Panc1 (cell line): ENCODE results near the gene BRSK1. TPM values are rescaled to one million over a fixed set of nuclear protein-coding genes. Genes with fewer than 3 reads are reported as not detected.

Source experiments
- ATAC-seq: fragments of 200-7000 bp; cut with Tn5 transposase; 2 replicates; pipeline ENCODE4 v1.9.1; 2020; ENCODE audit warnings: mild to moderate bottlenecking, moderate library complexity
- Bru-seq: library from RNA; stranded (reverse); fragments of 400-500 nt; gene quantifications from one replicate; lab custom pipeline; 2021; lab: Mats Ljungman, UMichigan
- BruChase-seq, 2 experiments: library from RNA; stranded (reverse); fragments of 400-500 nt; gene quantifications; one replicate each; lab custom pipeline; 2021; lab: Mats Ljungman, UMichigan
- BruUV-seq: library from RNA; stranded (reverse); fragments of 400-500 nt; replicated peaks from 2 replicates; lab custom pipeline; 2021; lab: Mats Ljungman, UMichigan
- CTCF ChIA-PET: fragments of 300-600 bp; sonication (Branson Sonifier 250); formaldehyde crosslinking; loops from one replicate; lab custom pipeline; 2022; ENCODE audit warnings: antibody characterized with exemption; lab: Charles Lee
- POLR2A ChIA-PET: fragments of 300-600 bp; sonication (Branson Sonifier 250); formaldehyde crosslinking; loops from one replicate; lab custom pipeline; 2022; ENCODE audit warnings: antibody characterized with exemption; lab: Charles Lee
- DNase-seq: peaks from one replicate; pipeline ENCODE4 v3.0.0-alpha.2; 2010; ENCODE audit warnings: low read depth, low spot score
- H3K27ac ChIP-seq: 2 replicates; pipeline ENCODE4 v1.5.1; 2011; ENCODE audit warnings: mild to moderate bottlenecking, low read length, inconsistent platforms
- H3K27me3 ChIP-seq: fragments of 200-500 bp; sonication (Bioruptor generic); 2 replicates; pipeline ENCODE4 v1.6.0; 2014; ENCODE audit warnings: low read length, inconsistent platforms; ENCODE audit not compliant: control insufficient read depth, insufficient read depth
- H3K36me3 ChIP-seq: fragments of 200-500 bp; sonication (Bioruptor generic); 2 replicates; pipeline ENCODE4 v1.5.1; 2014; ENCODE audit warnings: inconsistent platforms, mild to moderate bottlenecking, low read length, moderate library complexity; ENCODE audit not compliant: control insufficient read depth, insufficient read depth
- H3K4me1 ChIP-seq: 2 replicates; pipeline ENCODE4 v1.5.1; 2011; ENCODE audit warnings: inconsistent platforms, mild to moderate bottlenecking, low read length, moderate library complexity; ENCODE audit not compliant: control insufficient read depth, insufficient read depth
- H3K4me3 ChIP-seq, 2 experiments: 2 replicates each; pipeline ENCODE4 v1.5.1; 2011 to 2012; ENCODE audit warnings: low read depth in 2 of 2, low read length in 2 of 2, mild to moderate bottlenecking in 2 of 2, inconsistent platforms in 1 of 2, moderate library complexity in 1 of 2
- H3K9me3 ChIP-seq: fragments of 200-500 bp; sonication (Bioruptor generic); 2 replicates; pipeline ENCODE4 v1.5.1; 2014; ENCODE audit warnings: low read depth, mild to moderate bottlenecking, inconsistent platforms, low read length, moderate library complexity; ENCODE audit not compliant: control insufficient read depth, insufficient read depth
- POLR2AphosphoS5 ChIP-seq: IDR thresholded peaks from 2 replicates; pipeline ENCODE4 v1.6.1; 2012; ENCODE audit warnings: mild to moderate bottlenecking, low read depth, low read length, moderate library complexity
- SIN3A ChIP-seq: IDR thresholded peaks from 2 replicates; pipeline ENCODE4 v1.6.1; 2012; ENCODE audit warnings: low read depth, mild to moderate bottlenecking, low read length, moderate library complexity, borderline replicate concordance; ENCODE audit not compliant: insufficient read depth
- TCF7L2 ChIP-seq: IDR thresholded peaks from 2 replicates; pipeline ENCODE4 v1.6.1; 2011; ENCODE audit warnings: mild to moderate bottlenecking, low read depth, low read length, inconsistent platforms
- in situ Hi-C: cut with HindIII; loops from 2 replicates; pipeline ENCODE4 v1.10.0; 2016; ENCODE audit warnings: low sequenced_read_pairs, low pct_unique_long_range_greater_than_20kb
- intact Hi-C: fragments of 100-400 bp; cut with micrococcal nuclease; formaldehyde crosslinking; loops from one replicate; pipeline ENCODE4 v1.10.0; 2022; ENCODE audit not compliant: unreplicated experiment
- long read RNA-seq: library from polyadenylated mRNA; unstranded; transcript quantifications from one replicate; pipeline ENCODE4 v2.0.0, GENCODE V29; 2021; ENCODE audit not compliant: unreplicated experiment
- polyA plus RNA-seq: library from polyadenylated mRNA; unstranded; fragments of >200 nt; gene quantifications from one replicate; pipeline ENCODE4 v1.2.1, GENCODE V29; 2012; ENCODE audit warnings: missing spikeins; ENCODE audit not compliant: insufficient read length
- total RNA-seq: library from RNA; stranded (reverse); gene quantifications from one replicate; pipeline ENCODE4 v1.2.1, GENCODE V29; 2021; ENCODE audit not compliant: unreplicated experiment
- TF ChIP-seq, protein P1 (sequence below): fragments of 450-650 bp; IDR thresholded peaks from 2 replicates; pipeline ENCODE4 v1.5.1; 2017; ENCODE audit warnings: mild to moderate bottlenecking
- TF ChIP-seq, protein P2 (sequence below), 2 experiments: IDR thresholded peaks; 2 replicates each; pipeline ENCODE4 v1.6.1; 2011 to 2012; ENCODE audit warnings: low read depth in 2 of 2, control low read depth in 1 of 2, low read length in 1 of 2, mild to moderate bottlenecking in 1 of 2, moderate library complexity in 1 of 2; ENCODE audit not compliant: insufficient read depth in 1 of 2

The BRSK1 gene
- total RNA-seq (7.9 TPM), Bru-seq, nascent RNA (percentile 40 among the genes with signal in this experiment), BruChase-seq, experiment 1, labeled RNA remaining after a 2-hour chase (percentile 35 among the genes with signal in this experiment), BruChase-seq, experiment 2, labeled RNA remaining after a 6-hour chase (percentile 41 among the genes with signal in this experiment)
- 17.0 TPM for polyA plus RNA-seq
- long read RNA-seq, partial matches to known transcripts, result 0 of 4 reads
- long read RNA-seq, other reads (novel, unspliced or antisense), result 4 of 4 reads

GRCh38 chr19:55283548-55284377 is at the start of gene BRSK1:
Gene BRSK1, plus strand, starts transcription at chr19:55283997. Its CDS starts 446 bp downstream, at chr19:55284443.
- Histone ChIP-seq H3K9me3 (no peaks in the 10 kb centered on the region), H3K27me3 (no peaks in the 10 kb centered on the region), H3K4me1 (peaks cover 23% of the 10 kb centered on the region), H3K27ac (no peak within 1 kb of the TSS), H3K36me3 (no peaks in the 10 kb centered on the region), H3K4me3 (peak within 1 kb of the TSS; percentile 16 to 27; a peak in 3 of 4 replicates)
- ChIA-PET POLR2A (no interaction called here), CTCF (no interaction called here)
- in situ Hi-C loops, result no loop called here
- DNase-seq (no peak), ATAC-seq (no peak)
- TF ChIP-seq SIN3A (no peak), POLR2AphosphoS5 (no peak)
- TF ChIP-seq, protein P1, sequence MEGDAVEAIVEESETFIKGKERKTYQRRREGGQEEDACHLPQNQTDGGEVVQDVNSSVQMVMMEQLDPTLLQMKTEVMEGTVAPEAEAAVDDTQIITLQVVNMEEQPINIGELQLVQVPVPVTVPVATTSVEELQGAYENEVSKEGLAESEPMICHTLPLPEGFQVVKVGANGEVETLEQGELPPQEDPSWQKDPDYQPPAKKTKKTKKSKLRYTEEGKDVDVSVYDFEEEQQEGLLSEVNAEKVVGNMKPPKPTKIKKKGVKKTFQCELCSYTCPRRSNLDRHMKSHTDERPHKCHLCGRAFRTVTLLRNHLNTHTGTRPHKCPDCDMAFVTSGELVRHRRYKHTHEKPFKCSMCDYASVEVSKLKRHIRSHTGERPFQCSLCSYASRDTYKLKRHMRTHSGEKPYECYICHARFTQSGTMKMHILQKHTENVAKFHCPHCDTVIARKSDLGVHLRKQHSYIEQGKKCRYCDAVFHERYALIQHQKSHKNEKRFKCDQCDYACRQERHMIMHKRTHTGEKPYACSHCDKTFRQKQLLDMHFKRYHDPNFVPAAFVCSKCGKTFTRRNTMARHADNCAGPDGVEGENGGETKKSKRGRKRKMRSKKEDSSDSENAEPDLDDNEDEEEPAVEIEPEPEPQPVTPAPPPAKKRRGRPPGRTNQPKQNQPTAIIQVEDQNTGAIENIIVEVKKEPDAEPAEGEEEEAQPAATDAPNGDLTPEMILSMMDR, result no peak
- intact Hi-C loops, result no loop called here
- no TSS peak for BruUV-seq

DNA sequence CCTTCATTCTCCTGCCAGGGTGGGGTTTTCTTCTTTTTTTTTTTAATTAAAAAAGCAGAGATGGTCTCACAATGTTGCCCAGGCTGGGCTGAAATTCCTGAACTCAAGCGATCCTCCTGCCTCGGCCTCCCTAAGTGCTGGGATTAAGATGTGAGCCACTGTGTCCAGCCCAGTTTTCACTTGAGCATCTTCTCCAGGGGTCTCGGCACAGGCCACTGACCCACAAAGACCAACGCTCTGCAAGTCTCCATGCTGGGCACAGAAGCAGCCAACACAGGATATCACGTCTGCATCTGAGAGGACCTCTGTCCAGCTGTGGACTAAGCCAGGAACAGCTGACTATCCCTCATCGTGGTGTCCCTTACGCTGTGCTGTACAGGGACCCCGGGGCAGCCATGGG is 45.8 kb upstream of the BRSK1 start:
- no TSS peak for BruUV-seq

More for the DNA sequence above, 45.8 kb upstream of the BRSK1 start:
- in situ Hi-C loops, result no loop called here
- intact Hi-C loops, result no loop called here
- no peaks in the 10 kb centered on the region for H3K27me3 ChIP-seq
- ATAC-seq (no peak), DNase-seq (no peak)
- no peak overlapping the region for H3K4me3 ChIP-seq
- ChIA-PET POLR2A (no interaction called here), CTCF (no interaction called here)
- H3K36me3 ChIP-seq, result peaks cover 25% of the 10 kb centered on the region
- no peak overlapping the region for H3K27ac ChIP-seq
- H3K9me3 ChIP-seq, result no peaks in the 10 kb centered on the region
- H3K4me1 ChIP-seq, result no peaks in the 10 kb centered on the region
- TF ChIP-seq SIN3A (no peak), TCF7L2 (no peak), POLR2AphosphoS5 (no peak)
- TF ChIP-seq, protein P2, sequence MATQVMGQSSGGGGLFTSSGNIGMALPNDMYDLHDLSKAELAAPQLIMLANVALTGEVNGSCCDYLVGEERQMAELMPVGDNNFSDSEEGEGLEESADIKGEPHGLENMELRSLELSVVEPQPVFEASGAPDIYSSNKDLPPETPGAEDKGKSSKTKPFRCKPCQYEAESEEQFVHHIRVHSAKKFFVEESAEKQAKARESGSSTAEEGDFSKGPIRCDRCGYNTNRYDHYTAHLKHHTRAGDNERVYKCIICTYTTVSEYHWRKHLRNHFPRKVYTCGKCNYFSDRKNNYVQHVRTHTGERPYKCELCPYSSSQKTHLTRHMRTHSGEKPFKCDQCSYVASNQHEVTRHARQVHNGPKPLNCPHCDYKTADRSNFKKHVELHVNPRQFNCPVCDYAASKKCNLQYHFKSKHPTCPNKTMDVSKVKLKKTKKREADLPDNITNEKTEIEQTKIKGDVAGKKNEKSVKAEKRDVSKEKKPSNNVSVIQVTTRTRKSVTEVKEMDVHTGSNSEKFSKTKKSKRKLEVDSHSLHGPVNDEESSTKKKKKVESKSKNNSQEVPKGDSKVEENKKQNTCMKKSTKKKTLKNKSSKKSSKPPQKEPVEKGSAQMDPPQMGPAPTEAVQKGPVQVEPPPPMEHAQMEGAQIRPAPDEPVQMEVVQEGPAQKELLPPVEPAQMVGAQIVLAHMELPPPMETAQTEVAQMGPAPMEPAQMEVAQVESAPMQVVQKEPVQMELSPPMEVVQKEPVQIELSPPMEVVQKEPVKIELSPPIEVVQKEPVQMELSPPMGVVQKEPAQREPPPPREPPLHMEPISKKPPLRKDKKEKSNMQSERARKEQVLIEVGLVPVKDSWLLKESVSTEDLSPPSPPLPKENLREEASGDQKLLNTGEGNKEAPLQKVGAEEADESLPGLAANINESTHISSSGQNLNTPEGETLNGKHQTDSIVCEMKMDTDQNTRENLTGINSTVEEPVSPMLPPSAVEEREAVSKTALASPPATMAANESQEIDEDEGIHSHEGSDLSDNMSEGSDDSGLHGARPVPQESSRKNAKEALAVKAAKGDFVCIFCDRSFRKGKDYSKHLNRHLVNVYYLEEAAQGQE (IDR thresholded peaks at IDR 0.05; ENCODE audit: insufficient read depth in 1 of 2, low read depth in 2 of 2, low read length in 1 of 2), result no peak
- TF ChIP-seq, protein P1, result no peak
